HG03103 (cell line): ENCODE data around the gene PACC1.
"Not testable (repeated sequence)": the region's sequence is repeated elsewhere in the genome, so short reads cannot be mapped to it uniquely, and the experiment has no call there.

Experiments used
- ATAC-seq: cut with Tn5 transposase; IDR thresholded peaks from one replicate; pipeline ENCODE4 v1.9.1; 2021; ENCODE audit warnings: low read depth; ENCODE audit not compliant: unreplicated experiment

PACC1 gene

GRCh38 chr1:212346601-212347000 is 68.1 kb downstream of the PACC1 start:
- no peak for ATAC-seq

- no peak for ATAC-seq
These were observed 69.8 kb downstream of the PACC1 start for GRCh38 chr1:212344905-212345304.

- ATAC-seq = no peak
These were observed 73.6 kb downstream of the PACC1 start for GRCh38 chr1:212341090-212341489.

- no peak for ATAC-seq
These were observed 85.6 kb downstream of the PACC1 start for GRCh38 chr1:212329105-212329504.

- no peak for ATAC-seq
These were observed 86.4 kb downstream of the PACC1 start for GRCh38 chr1:212328248-212328647.

- ATAC-seq = no peak
These were observed 88.1 kb downstream of the PACC1 start for GRCh38 chr1:212326541-212326940.

- no peak for ATAC-seq
These were observed 91.6 kb downstream of the PACC1 start for GRCh38 chr1:212323066-212323465.

GRCh38 chr1:212321031-212321430 is 93.7 kb downstream of the PACC1 start:
- ATAC-seq = not testable (repeated sequence)

GRCh38 chr1:212317916-212318315 is 96.8 kb downstream of the PACC1 start:
- ATAC-seq = no peak

- no peak for ATAC-seq
These were observed 98.8 kb downstream of the PACC1 start for GRCh38 chr1:212315907-212316306.

GRCh38 chr1:212315184-212315583 is 99.5 kb downstream of the PACC1 start:
- ATAC-seq = no peak
